ENCODE results near the gene IMMT.

- TF ChIP-seq POLR2A (IDR thresholded peaks at IDR 0.05; ENCODE audit: low read length), result no peak
- TF ChIP-seq GATA1 (IDR thresholded peaks at IDR 0.05; ENCODE audit: low read depth, low read length), result no peak
These were observed 59.1 kb downstream of the IMMT start for GRCh38 chr2:86136141-86136540.
